ENCODE measurements around the gene VIPR2. TPM values are rescaled to one million over a fixed set of nuclear protein-coding genes. Genes with fewer than 3 reads are reported as not detected.

Gene VIPR2
- total RNA-seq, 1 donor from 2014 or later: not detected

- no peaks in the 10 kb centered on the region for H3K27me3 Mint-ChIP-seq
- ChIA-PET POLR2A (no interaction called here), CTCF (no interaction called here)
- TF ChIP-seq CTCF (IDR thresholded peaks at IDR 0.05): no peak
- DNase-seq: no peak
- no peaks in the 10 kb centered on the region for H3K4me1 Mint-ChIP-seq
- no peak overlapping the region for H3K4me3 Mint-ChIP-seq
- no peak overlapping the region for H3K27ac Mint-ChIP-seq
- peaks cover 4% of the 10 kb centered on the region for H3K9me3 Mint-ChIP-seq
- H3K36me3 Mint-ChIP-seq (ENCODE audit: low read depth): no peaks in the 10 kb centered on the region
- no peak for ATAC-seq (ENCODE audit: low read depth)
- intact Hi-C loops (cut with micrococcal nuclease): no loop called here
Observed at GRCh38 chr7:159017210-159017609, 127.5 kb downstream of the VIPR2 start.

GRCh38 chr7:159016591-159016990, 128.1 kb downstream of the VIPR2 start:
- Mint-ChIP-seq H3K4me1 (no peaks in the 10 kb centered on the region), H3K27me3 (no peaks in the 10 kb centered on the region), H3K9me3 (peaks cover 4% of the 10 kb centered on the region), H3K36me3 (ENCODE audit: low read depth) (no peaks in the 10 kb centered on the region), H3K4me3 (no peak overlapping the region), H3K27ac (no peak overlapping the region)
- DNase-seq (no peak), ATAC-seq (ENCODE audit: low read depth) (no peak)
- CTCF ChIA-PET: no interaction called here
- intact Hi-C loops (cut with micrococcal nuclease): no loop called here
- POLR2A ChIA-PET: no interaction called here
- no peak for TF ChIP-seq CTCF (IDR thresholded peaks at IDR 0.05)

- CTCF ChIA-PET: no interaction called here
Observed at GRCh38 chr7:159015454-159016410, 128.9 kb downstream of the VIPR2 start.

GRCh38 chr7:159015081-159015453, 129.6 kb downstream of the VIPR2 start:
- no peak overlapping the region for H3K4me3 Mint-ChIP-seq
- TF ChIP-seq CTCF (IDR thresholded peaks at IDR 0.05): no peak
- H3K27me3 Mint-ChIP-seq: no peaks in the 10 kb centered on the region
- no peaks in the 10 kb centered on the region for H3K4me1 Mint-ChIP-seq
- no peak for ATAC-seq (ENCODE audit: low read depth)
- no peaks in the 10 kb centered on the region for H3K9me3 Mint-ChIP-seq
- ChIA-PET CTCF (no interaction called here), POLR2A (no interaction called here)
- intact Hi-C loops (cut with micrococcal nuclease): no loop called here
- no peak for DNase-seq
- no peaks in the 10 kb centered on the region for H3K36me3 Mint-ChIP-seq (ENCODE audit: low read depth)
- no peak overlapping the region for H3K27ac Mint-ChIP-seq

More at GRCh38 chr7:159015454-159016410, 128.9 kb downstream of the VIPR2 start:
- intact Hi-C loops (cut with micrococcal nuclease): no loop called here
- DNase-seq (no peak), ATAC-seq (ENCODE audit: low read depth) (no peak)
- no peak for TF ChIP-seq CTCF (IDR thresholded peaks at IDR 0.05)
- H3K27me3 Mint-ChIP-seq: no peaks in the 10 kb centered on the region
- H3K9me3 Mint-ChIP-seq: peaks cover 1% of the 10 kb centered on the region
- no peak overlapping the region for H3K4me3 Mint-ChIP-seq
- H3K4me1 Mint-ChIP-seq: no peaks in the 10 kb centered on the region
- no peaks in the 10 kb centered on the region for H3K36me3 Mint-ChIP-seq (ENCODE audit: low read depth)
- no peak overlapping the region for H3K27ac Mint-ChIP-seq
- POLR2A ChIA-PET: no interaction called here

GRCh38 chr7:159014297-159015062, 130.2 kb downstream of the VIPR2 start:
- ATAC-seq (ENCODE audit: low read depth) (no peak), DNase-seq (no peak)
- POLR2A ChIA-PET: no interaction called here
- H3K4me1 Mint-ChIP-seq: no peaks in the 10 kb centered on the region
- CTCF ChIA-PET: no interaction called here
- no peaks in the 10 kb centered on the region for H3K9me3 Mint-ChIP-seq
- no peaks in the 10 kb centered on the region for H3K27me3 Mint-ChIP-seq
- no peaks in the 10 kb centered on the region for H3K36me3 Mint-ChIP-seq (ENCODE audit: low read depth)
- intact Hi-C loops (cut with micrococcal nuclease): no loop called here
- H3K27ac Mint-ChIP-seq: no peak overlapping the region
- H3K4me3 Mint-ChIP-seq: no peak overlapping the region
- no peak for TF ChIP-seq CTCF (IDR thresholded peaks at IDR 0.05)
